ENCODE data around the gene NLRC5. TPM values are rescaled to one million over a fixed set of nuclear protein-coding genes. Genes with fewer than 3 reads are reported as not detected.

Gene NLRC5
- total and polyA plus RNA-seq, 9 of the 15 experiments (the other 6 are each of a cell fraction or from before 2014, with no cell fraction given): 0.59 to 0.71 TPM; not detected in 7

- TF ChIP-seq MGA (IDR thresholded peaks at IDR 0.05) (peak; percentile 84), PHF20 (IDR thresholded peaks at IDR 0.05; ENCODE audit: partially characterized antibody) (no peak), MCM3 (IDR thresholded peaks at IDR 0.05) (no peak), KDM5B (IDR thresholded peaks at IDR 0.05; ENCODE audit: insufficient replicate concordance, low read depth, low read length) (no peak), MCM7 (IDR thresholded peaks at IDR 0.05) (no peak), E2F4 (CRISPR knock-in tag; IDR thresholded peaks at IDR 0.05; ENCODE audit: low read depth) (no peak), HSF4 (CRISPR knock-in tag; IDR thresholded peaks at IDR 0.05; ENCODE audit: borderline replicate concordance) (no peak), NFRKB (IDR thresholded peaks at IDR 0.05; ENCODE audit: low read depth) (no peak), BHLHE40 (IDR thresholded peaks at IDR 0.05; ENCODE audit: low read length) (peak; percentile 97), MLX (CRISPR knock-in tag; conservative IDR thresholded peaks at IDR 0.05) (no peak; a peak in 1 of 4 replicates), KHSRP (IDR thresholded peaks at IDR 0.05) (no peak), SOX6 (IDR thresholded peaks at IDR 0.05) (peak; percentile 65; the same call in 1 of the 2 replicates), ZNF174 (CRISPR knock-in tag; IDR thresholded peaks at IDR 0.05) (no peak), ZNF280B (CRISPR knock-in tag; IDR thresholded peaks at IDR 0.05) (no peak), FOXP1 (CRISPR knock-in tag; IDR thresholded peaks at IDR 0.05) (no peak)
Observed at GRCh38 chr16:57062329-57062728, 73.0 kb downstream of the NLRC5 start (continued).
